GM12864 (cell line): ENCODE data around the gene YAE1.

Experiments
- DNase-seq: peaks from one replicate; pipeline ENCODE4 v3.0.0-alpha.2; 2011; ENCODE audit warnings: low read depth
- H3K4me3 ChIP-seq: 2 replicates; pipeline ENCODE4 v1.5.1; 2011; ENCODE audit warnings: mild to moderate bottlenecking, low read depth, low read length, control low read depth
- CTCF ChIP-seq: IDR thresholded peaks from 2 replicates; pipeline ENCODE4 v1.5.1; 2011; ENCODE audit warnings: low read depth, mild to moderate bottlenecking, moderate library complexity, low read length, control low read depth, inconsistent platforms; ENCODE audit errors: missing control alignments

Gene YAE1

DNA sequence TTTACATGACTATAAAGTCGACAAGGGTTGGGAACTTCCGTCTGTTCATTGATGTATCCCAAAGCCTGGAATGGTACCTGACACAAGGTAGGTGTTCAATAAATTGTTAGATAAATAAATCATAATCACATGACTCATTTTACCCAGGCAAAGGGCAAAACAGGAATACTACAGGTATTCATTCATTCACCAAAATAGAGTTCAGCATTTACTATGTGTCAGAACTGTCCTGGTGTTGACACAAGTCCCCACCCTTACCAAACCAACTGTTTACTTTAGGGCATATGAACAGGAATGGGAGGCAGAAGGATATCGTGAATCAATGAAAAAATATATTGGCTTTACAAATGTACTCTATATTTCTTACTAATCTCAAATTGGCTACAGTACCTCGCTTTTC, 666 bp upstream of the YAE1 start:
- DNase-seq, result no peak
- TF ChIP-seq CTCF, result no peak
- peak overlapping the region; percentile 57 for H3K4me3 ChIP-seq

DNA sequence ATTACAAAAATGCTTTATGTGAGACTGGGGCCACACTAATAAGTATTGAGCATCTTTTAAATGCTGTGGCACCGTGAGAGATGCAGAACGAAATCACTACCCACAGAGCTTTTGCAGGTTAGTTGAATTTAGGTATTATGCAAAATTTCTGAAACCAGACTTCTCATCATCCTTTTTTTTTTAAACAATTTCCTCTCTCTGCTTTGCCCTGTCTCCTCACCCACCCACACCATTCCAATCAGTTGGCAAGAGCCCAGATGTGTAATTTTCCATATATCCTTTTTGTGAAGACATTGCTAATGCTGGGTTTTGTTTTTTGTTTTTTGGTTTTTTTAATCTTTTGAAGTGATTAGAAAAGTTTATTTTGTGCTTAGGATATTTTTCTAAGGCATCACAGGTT, 1.1 kb downstream of the YAE1 start:
- TF ChIP-seq CTCF, result no peak
- DNase-seq, result no peak
- peak overlapping the region; percentile 57 for H3K4me3 ChIP-seq

DNA sequence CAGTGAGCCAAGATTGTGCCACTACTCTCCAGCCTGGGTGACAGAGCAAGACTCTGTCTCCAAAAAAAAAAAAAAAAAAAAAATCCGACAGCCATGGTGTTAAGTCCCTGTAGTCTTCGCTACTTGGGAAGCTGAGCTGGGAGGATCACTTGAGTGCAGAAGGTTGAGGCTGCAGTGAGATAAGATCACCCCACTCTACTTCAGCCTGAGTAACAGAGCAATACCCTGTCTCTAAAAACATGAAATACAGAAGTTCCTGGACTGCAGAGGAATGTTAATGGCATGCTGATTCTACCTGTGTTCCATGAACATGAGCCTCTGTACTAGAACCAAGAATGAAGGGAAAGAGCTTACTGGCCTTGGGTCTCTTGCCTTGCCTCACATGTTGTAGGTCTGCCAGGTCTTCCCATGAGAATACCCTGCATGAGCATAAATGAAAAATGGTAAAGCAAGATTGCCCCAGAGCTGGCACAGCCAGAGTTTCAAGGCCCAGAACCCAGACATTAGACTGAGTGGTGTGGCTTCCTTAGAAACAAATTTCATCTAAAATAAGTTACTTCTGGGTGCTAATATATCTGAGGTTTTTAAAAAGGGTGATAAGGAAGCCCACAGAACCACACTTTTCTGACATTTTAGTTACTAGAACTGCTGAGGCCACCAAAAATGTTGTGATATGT, 8.6 kb downstream of the YAE1 start:
- TF ChIP-seq CTCF, result no peak
- no peak for DNase-seq
- H3K4me3 ChIP-seq, result no peak overlapping the region

DNA sequence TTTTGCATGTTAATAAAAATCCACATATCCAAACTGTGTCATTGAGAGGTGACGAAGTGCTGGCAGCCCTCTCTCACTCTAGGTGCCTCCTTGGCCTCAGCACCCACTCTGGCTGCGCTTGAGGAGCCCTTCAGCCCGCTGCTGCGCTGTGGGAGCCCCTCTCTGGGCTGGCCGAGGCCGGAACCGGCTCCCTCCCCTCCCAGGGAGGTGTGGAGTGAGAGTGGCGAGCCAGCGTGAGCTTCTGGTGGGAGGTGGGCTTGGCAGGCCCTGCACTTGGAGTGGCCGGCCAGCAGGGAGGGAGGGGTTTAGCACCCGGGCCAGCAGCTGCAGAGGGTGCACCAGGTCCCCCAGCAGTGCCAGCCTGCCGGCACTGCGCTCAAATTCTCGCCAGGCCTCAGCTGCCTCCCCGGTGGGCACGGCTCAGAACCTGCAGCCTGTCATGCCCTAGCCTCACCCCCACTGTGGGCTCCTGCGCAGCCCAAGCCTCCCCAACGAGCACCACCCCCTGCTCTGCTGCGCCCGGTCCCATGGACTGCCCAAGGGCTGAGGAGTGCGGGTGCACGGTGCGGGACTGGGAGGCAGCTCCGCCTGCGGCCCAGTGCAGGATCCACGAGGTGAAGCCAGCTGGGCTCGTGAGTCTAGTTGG, 11.1 kb downstream of the YAE1 start:
- TF ChIP-seq CTCF, result no peak
- H3K4me3 ChIP-seq, result no peak overlapping the region
- DNase-seq, result no peak

DNA sequence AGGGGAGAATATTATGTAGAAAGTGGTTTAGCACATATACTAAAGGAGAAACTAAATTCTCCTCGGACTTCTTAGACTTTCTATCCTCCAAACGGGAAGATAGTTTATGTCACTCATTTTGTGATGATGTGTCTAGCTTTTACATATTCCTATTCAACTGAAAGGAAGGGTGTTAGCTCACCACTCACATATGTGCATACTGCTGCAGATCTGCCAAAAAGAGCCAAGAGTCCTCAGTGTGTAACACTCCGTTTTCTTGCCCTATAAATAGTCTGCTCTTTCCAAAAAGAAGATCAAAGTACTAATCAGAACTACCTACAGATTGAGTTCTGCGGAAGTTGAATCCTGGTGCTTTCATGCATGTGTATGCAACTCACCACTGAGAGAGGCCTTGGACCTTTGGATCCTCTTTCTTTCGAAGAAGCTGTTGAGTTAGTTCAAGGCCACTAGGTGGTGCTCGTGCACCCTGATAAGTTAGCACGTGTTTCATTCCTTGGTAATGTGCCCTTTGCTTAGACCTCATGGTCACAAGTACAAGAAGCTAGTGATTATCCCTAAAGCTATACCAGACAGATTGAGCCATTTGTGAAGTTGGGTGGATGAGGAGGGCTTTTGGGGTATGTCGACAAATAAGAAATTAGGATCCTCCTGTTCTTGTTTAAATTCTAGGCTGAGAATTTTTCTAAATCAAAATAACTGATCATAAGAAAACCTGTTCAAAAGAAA, 14.1 kb downstream of the YAE1 start:
- peak; percentile 83 for TF ChIP-seq CTCF
- no peak overlapping the region for H3K4me3 ChIP-seq
- peak; percentile 84 for DNase-seq

DNA sequence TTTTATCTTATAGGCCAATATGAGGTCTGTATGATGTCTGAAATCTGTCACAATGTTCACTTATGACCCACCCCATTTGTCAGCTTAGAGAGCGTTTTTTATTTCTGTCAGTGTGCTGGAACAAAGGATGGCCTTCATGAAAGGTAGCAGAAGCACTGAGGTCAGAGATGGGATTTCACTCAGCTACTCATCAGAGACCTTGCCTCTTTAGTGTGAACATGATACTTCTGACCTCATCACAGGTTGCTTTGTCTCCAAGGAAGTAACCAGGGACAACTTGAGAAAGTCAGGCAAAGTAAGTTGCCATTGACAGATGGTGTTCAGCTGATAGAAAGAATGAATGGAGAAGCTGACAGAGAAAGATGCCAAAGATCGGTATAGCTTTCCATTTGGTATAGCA, 16.3 kb downstream of the YAE1 start:
- TF ChIP-seq CTCF, result no peak
- no peak overlapping the region for H3K4me3 ChIP-seq
- DNase-seq, result no peak
